Esophagus squamous epithelium (tissue), 5 donors: ENCODE data around the gene ROR2. TPM values are rescaled to one million over a fixed set of nuclear protein-coding genes. Genes with fewer than 3 reads are reported as not detected.

ENCODE experiments used
- DNase-seq: peaks from one replicate; lab custom pipeline; 2025; lab: John Stamatoyannopoulos, UW
- H3K27ac ChIP-seq, 4 donors: fragments of 200-600 bp; sonication (generic); one replicate each; pipeline ENCODE4 v1.5.1; 2016 to 2019; ENCODE audit warnings: mild to moderate bottlenecking in 1 of 4
- H3K27me3 ChIP-seq, 4 donors: fragments of 200-600 bp; sonication (generic); 1 replicate in 3 of 4; 2 replicates in 1 of 4; pipeline versions ENCODE4 v1.5.1 to v1.6.0; 2017 to 2021; ENCODE audit warnings: antibody characterized with exemption in 1 of 4
- H3K36me3 ChIP-seq, 3 donors: fragments of 200-600 bp; sonication (generic); one replicate each; pipeline ENCODE4 v1.5.1; 2016 to 2019
- H3K4me1 ChIP-seq, 3 donors: fragments of 200-600 bp; sonication (generic); one replicate each; pipeline ENCODE4 v1.5.1; 2017 to 2019
- H3K4me3 ChIP-seq, 4 donors: fragments of 200-600 bp; sonication (generic); 1 replicate in 3 of 4; 2 replicates in 1 of 4; pipeline ENCODE4 v1.5.1; 2016 to 2019; ENCODE audit warnings: mild to moderate bottlenecking in 2 of 4, moderate library complexity in 1 of 4
- H3K9me3 ChIP-seq, 3 donors: fragments of 200-600 bp; sonication (generic); one replicate each; pipeline ENCODE4 v1.5.1; 2016 to 2019
- CTCF ChIP-seq, 6 experiments: fragments of 450-650 bp in 4 of 6; fragments of 200-600 bp in 2 of 6; sonication (generic) in 2 of 6; IDR thresholded peaks; one replicate each; pipeline ENCODE4 v1.5.1; 2016 to 2019; ENCODE audit warnings: antibody characterized with exemption in 6 of 6, mild to moderate bottlenecking in 4 of 6, moderate library complexity in 4 of 6
- POLR2A ChIP-seq, 4 donors: fragments of 450-650 bp; IDR thresholded peaks; one replicate each; pipeline ENCODE4 v1.6.1; 2017; ENCODE audit warnings: antibody characterized with exemption in 4 of 4, mild to moderate bottlenecking in 4 of 4, moderate library complexity in 3 of 4
- WGBS, 2 donors: methylation state at CpG; one replicate each; pipeline ENCODE4 v1.1.5; 2018; 5-methylcytosine and 5-hydroxymethylcytosine counted together
- intact Hi-C: fragments of 100-400 bp; cut with DNase I; formaldehyde crosslinking; loops from one replicate; pipeline ENCODE4 v1.15.0; 2022
- total RNA-seq, 4 donors: library from RNA; depleted of rRNA; stranded (reverse); fragments of >200 nt; gene quantifications; one replicate each; pipeline ENCODE4 v1.1.0, GENCODE V29; 2016
- donor health status: DM: yes; HTN: yes; CAD: no.

Gene ROR2
- total RNA-seq, 4 donors from 2014 or later, result 0.68 to 12.6 (median 3.7) TPM

GRCh38 chr9:91591627-91592026 is 358.4 kb downstream of the ROR2 start:
- Histone ChIP-seq H3K4me3 (no peak overlapping the region), H3K36me3 (no peaks in the 10 kb centered on the region), H3K9me3 (no peaks in the 10 kb centered on the region), H3K4me1 (peaks cover 0 to 8% (median 3%) of the 10 kb centered on the region in 3 donors), H3K27me3 (peaks cover 0 to 60% (median 0%) of the 10 kb centered on the region in 4 donors), H3K27ac (no peak overlapping the region)
- no peak for TF ChIP-seq CTCF (IDR thresholded peaks at IDR 0.05)
- TF ChIP-seq POLR2A (IDR thresholded peaks at IDR 0.05), result no peak
- 58 to 72% methylated on average over 3 of the region's 3 CpGs for WGBS, 2 donors
- intact Hi-C loops, result no loop called here
- DNase-seq, result no peak

GRCh38 chr9:91589101-91589553 is 360.9 kb downstream of the ROR2 start:
- no peak for DNase-seq
- H3K4me3 ChIP-seq, result no peak overlapping the region
- intact Hi-C loops, result no loop called here
- H3K4me1 ChIP-seq, result peaks cover 0 to 8% (median 3%) of the 10 kb centered on the region in 3 donors
- no peaks in the 10 kb centered on the region for H3K36me3 ChIP-seq
- H3K9me3 ChIP-seq, result no peaks in the 10 kb centered on the region
- H3K27ac ChIP-seq, result no peak overlapping the region
- 0 to 3% methylated on average over 2 to 4 of the region's 7 CpGs for WGBS, 2 donors
- TF ChIP-seq CTCF (IDR thresholded peaks at IDR 0.05) (no peak), POLR2A (IDR thresholded peaks at IDR 0.05) (no peak)
- peaks cover 0 to 62% (median 0%) of the 10 kb centered on the region in 4 donors for H3K27me3 ChIP-seq

- intact Hi-C loops, result no loop called here
- TF ChIP-seq POLR2A (IDR thresholded peaks at IDR 0.05), result no peak
- TF ChIP-seq CTCF (IDR thresholded peaks at IDR 0.05), result no peak
- DNase-seq, result no peak
- Histone ChIP-seq H3K36me3 (no peaks in the 10 kb centered on the region), H3K27me3 (peaks cover 0 to 74% (median 0%) of the 10 kb centered on the region in 4 donors), H3K9me3 (no peaks in the 10 kb centered on the region), H3K4me3 (no peak overlapping the region), H3K4me1 (peaks cover 0 to 8% (median 3%) of the 10 kb centered on the region in 3 donors), H3K27ac (no peak overlapping the region)
- WGBS, 2 donors, result 70 to 80% methylated on average over 4 to 6 of the region's 8 CpGs
These were observed 363.7 kb downstream of the ROR2 start for GRCh38 chr9:91586282-91586681.

- intact Hi-C loops, result no loop called here
- no peak for DNase-seq
- no peak overlapping the region for H3K4me3 ChIP-seq
- peaks cover 0 to 75% (median 2%) of the 10 kb centered on the region in 4 donors for H3K27me3 ChIP-seq
- WGBS, 2 donors, result 88 to 92% methylated on average over 7 to 9 of the region's 9 CpGs
- peaks cover 0 to under 1% (median 0%) of the 10 kb centered on the region in 3 donors for H3K4me1 ChIP-seq
- TF ChIP-seq CTCF (IDR thresholded peaks at IDR 0.05) (no peak), POLR2A (IDR thresholded peaks at IDR 0.05) (no peak)
- H3K27ac ChIP-seq, result no peak overlapping the region
- no peaks in the 10 kb centered on the region for H3K36me3 ChIP-seq
- H3K9me3 ChIP-seq, result no peaks in the 10 kb centered on the region
These were observed 366.1 kb downstream of the ROR2 start for GRCh38 chr9:91583966-91584365.

- intact Hi-C loops, result no loop called here
- Histone ChIP-seq H3K4me1 (peaks cover 0 to 1% (median 0%) of the 10 kb centered on the region in 3 donors), H3K36me3 (no peaks in the 10 kb centered on the region), H3K27ac (no peak overlapping the region), H3K9me3 (no peaks in the 10 kb centered on the region), H3K27me3 (peaks cover 0 to 81% (median 2%) of the 10 kb centered on the region in 4 donors), H3K4me3 (no peak overlapping the region)
- TF ChIP-seq POLR2A (IDR thresholded peaks at IDR 0.05) (no peak), CTCF (IDR thresholded peaks at IDR 0.05) (no peak)
- no peak for DNase-seq
These were observed 366.7 kb downstream of the ROR2 start for GRCh38 chr9:91583161-91583875.
